Astrocyte of the cerebellum (primary cell): ENCODE results near the gene SFI1.
A peak's percentile ranks its signal among the peaks of the same experiment; 100 is the strongest.

ENCODE experiments used
- DNase-seq: peaks from one replicate; pipeline ENCODE4 v3.0.0-alpha.2; 2011; ENCODE audit warnings: low read depth
- H3K4me3 ChIP-seq: 2 replicates; pipeline ENCODE4 v1.5.1; 2011; ENCODE audit warnings: mild to moderate bottlenecking, low read depth, low read length, moderate library complexity
- in situ Hi-C: cut with HindIII; loops from 2 replicates; pipeline ENCODE4 v1.10.0; 2017; ENCODE audit warnings: low sequenced_read_pairs
- TF ChIP-seq, protein P1 (sequence below): IDR thresholded peaks from 2 replicates; pipeline ENCODE4 v1.5.1; 2012; ENCODE audit warnings: low read length, low read depth, moderate library complexity, mild to moderate bottlenecking; ENCODE audit errors: missing control alignments

Gene SFI1

GRCh38 chr22:31627223-31627731 lies 130.9 kb downstream of the SFI1 start:
- TF ChIP-seq, protein P1, sequence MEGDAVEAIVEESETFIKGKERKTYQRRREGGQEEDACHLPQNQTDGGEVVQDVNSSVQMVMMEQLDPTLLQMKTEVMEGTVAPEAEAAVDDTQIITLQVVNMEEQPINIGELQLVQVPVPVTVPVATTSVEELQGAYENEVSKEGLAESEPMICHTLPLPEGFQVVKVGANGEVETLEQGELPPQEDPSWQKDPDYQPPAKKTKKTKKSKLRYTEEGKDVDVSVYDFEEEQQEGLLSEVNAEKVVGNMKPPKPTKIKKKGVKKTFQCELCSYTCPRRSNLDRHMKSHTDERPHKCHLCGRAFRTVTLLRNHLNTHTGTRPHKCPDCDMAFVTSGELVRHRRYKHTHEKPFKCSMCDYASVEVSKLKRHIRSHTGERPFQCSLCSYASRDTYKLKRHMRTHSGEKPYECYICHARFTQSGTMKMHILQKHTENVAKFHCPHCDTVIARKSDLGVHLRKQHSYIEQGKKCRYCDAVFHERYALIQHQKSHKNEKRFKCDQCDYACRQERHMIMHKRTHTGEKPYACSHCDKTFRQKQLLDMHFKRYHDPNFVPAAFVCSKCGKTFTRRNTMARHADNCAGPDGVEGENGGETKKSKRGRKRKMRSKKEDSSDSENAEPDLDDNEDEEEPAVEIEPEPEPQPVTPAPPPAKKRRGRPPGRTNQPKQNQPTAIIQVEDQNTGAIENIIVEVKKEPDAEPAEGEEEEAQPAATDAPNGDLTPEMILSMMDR = no peak
- DNase-seq = no peak
- H3K4me3 ChIP-seq = no peak overlapping the region
- in situ Hi-C loops = no loop called here

DNA sequence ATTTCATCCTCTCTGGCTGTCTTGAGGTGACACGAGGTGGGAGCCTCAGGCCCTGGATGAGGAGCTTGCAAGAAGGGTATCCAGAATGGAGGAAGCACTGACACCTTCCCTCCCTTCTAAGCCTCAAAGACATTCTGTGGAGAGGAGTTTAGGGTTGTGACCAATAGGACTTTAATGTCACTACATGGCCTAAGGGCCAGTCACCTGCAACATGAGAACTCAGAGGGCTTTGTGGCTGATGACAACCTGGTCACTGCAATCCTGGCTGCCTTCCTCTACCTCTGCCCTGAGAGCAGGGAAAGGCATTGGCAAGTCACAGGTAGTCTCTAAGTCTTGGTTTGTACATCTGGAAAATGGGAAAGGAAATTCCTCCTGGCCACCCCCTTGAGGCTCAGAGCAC lies 132.0 kb downstream of the SFI1 start:
- TF ChIP-seq, protein P1 = no peak
- no peak for DNase-seq
- in situ Hi-C loops = no loop called here
- H3K4me3 ChIP-seq = no peak overlapping the region

- in situ Hi-C loops = no loop called here
- DNase-seq = no peak
- H3K4me3 ChIP-seq = no peak overlapping the region
- TF ChIP-seq, protein P1 = no peak
Observed at GRCh38 chr22:31628969-31629708, 132.8 kb downstream of the SFI1 start.

GRCh38 chr22:31629741-31630184 lies 133.4 kb downstream of the SFI1 start:
- no peak for DNase-seq
- in situ Hi-C loops = no loop called here
- peak overlapping the region; percentile 88 for H3K4me3 ChIP-seq
- TF ChIP-seq, protein P1 = no peak

DNA sequence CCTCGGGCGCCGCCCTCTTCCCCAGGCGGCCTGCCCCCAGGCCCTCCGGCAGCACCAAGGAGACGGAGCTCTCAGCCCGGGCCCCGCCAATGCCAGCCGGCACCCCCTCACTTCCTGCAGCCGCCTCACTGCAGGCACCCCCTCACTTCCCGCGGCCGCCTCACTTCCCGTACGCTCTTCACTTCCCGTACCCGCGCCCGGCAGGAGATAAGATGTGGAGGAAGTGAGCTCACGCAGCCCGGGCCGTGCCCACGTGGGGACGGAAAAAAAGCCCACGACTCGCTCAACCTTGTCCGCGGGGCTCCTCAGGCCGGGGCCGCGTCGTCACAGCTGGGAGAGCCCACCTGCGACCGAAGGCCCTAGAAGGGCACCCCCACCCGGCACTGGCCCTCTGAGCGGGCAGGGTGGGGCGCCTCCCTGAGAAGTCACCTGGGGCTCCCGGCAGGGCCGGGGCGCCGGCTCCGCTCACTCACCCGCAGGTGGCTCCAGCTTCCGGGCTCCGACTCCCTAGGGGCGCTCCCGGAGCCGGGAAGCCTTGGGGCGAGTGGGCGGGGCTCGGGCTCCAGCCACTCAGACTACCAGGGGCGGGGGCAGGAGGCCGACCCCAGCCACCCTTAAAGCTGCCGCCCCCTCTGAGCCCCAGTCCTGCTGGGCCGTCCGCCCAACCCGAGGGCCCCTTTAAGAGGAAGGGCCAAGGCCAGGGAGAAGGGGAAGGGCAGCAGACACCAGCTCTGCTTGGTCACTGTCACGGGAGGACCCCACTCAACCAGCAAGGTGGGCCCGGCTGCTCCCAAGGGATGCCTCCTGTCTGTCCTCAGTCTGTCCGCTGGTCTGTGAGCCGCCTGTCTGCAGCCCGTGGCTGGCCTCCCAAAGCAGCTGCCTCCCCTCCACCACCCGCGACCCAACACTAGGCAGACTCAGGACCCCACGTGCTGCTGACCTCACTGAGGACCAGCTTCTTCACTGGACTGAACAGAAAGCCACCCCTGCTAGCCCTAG lies 134.3 kb downstream of the SFI1 start:
- TF ChIP-seq, protein P1 = no peak
- in situ Hi-C loops = no loop called here
- DNase-seq = no peak
- H3K4me3 ChIP-seq = peak overlapping the region; percentile 88

- in situ Hi-C loops = no loop called here
- TF ChIP-seq, protein P1 = no peak
- peak overlapping the region; percentile 88 for H3K4me3 ChIP-seq
- no peak for DNase-seq
Observed at GRCh38 chr22:31631436-31631835, 135.1 kb downstream of the SFI1 start.
